WTC11 (cell line): ENCODE results near the gene RAPGEF5. TPM values are rescaled to one million over a fixed set of nuclear protein-coding genes. Genes with fewer than 3 reads are reported as not detected.

ENCODE experiments used
- ATAC-seq: fragments of 200-7000 bp; cut with Tn5 transposase; 2 replicates; pipeline ENCODE4 v1.10.0; 2021; ENCODE audit warnings: mild to moderate bottlenecking, moderate library complexity
- CTCF ChIA-PET: fragments of 300-600 bp; sonication (Branson Sonifier 250); formaldehyde crosslinking; loops from one replicate; lab custom pipeline; 2021; ENCODE audit warnings: antibody characterized with exemption; lab: Charles Lee
- POLR2A ChIA-PET: fragments of 350-600 bp; sonication (Branson Sonifier 250); formaldehyde crosslinking; loops from one replicate; lab custom pipeline; 2021; ENCODE audit warnings: antibody characterized with exemption; lab: Charles Lee
- DNase-seq: peaks from one replicate; pipeline ENCODE4 v3.0.0; 2021; ENCODE audit warnings: low spot score
- H3K27ac Mint-ChIP-seq: 2 replicates; pipeline ENCODE4 v1.8.0; 2021; ENCODE audit warnings: mixed read lengths
- H3K27me3 Mint-ChIP-seq: 2 replicates; pipeline ENCODE4 v1.8.0; 2021; ENCODE audit warnings: low read depth, mild to moderate bottlenecking, moderate library complexity, mixed read lengths
- H3K36me3 Mint-ChIP-seq: 2 replicates; pipeline ENCODE4 v1.8.0; 2021; ENCODE audit warnings: mixed read lengths
- H3K4me1 Mint-ChIP-seq: 2 replicates; pipeline ENCODE4 v1.8.0; 2022; ENCODE audit warnings: mixed read lengths
- H3K4me3 Mint-ChIP-seq: 2 replicates; pipeline ENCODE4 v1.8.0; 2021; ENCODE audit warnings: mild to moderate bottlenecking, moderate library complexity, mixed read lengths
- H3K9me3 Mint-ChIP-seq: 2 replicates; pipeline ENCODE4 v1.8.0; 2021; ENCODE audit warnings: mixed read lengths
- ARID4B ChIP-seq: sonication (generic); formaldehyde crosslinking; IDR thresholded peaks from 2 replicates; pipeline ENCODE4 v1.8.0; 2023; ENCODE audit warnings: missing genetic modification reagents, mild to moderate bottlenecking, borderline replicate concordance
- ATF1 ChIP-seq: sonication (generic); formaldehyde crosslinking; IDR thresholded peaks from 2 replicates; pipeline ENCODE4 v1.8.1; 2023; ENCODE audit warnings: mild to moderate bottlenecking, moderate library complexity, missing genetic modification reagents
- ELF4 ChIP-seq: sonication (generic); formaldehyde crosslinking; IDR thresholded peaks from 2 replicates; pipeline ENCODE4 v1.8.1; 2022; ENCODE audit warnings: low read depth, mild to moderate bottlenecking, moderate library complexity, missing genetic modification reagents
- EMX1 ChIP-seq: fragments of 250-450 bp; sonication (Bioruptor Pico); IDR thresholded peaks from 2 replicates; pipeline ENCODE4 v1.8.0; 2021; ENCODE audit warnings: mild to moderate bottlenecking
- ETV6 ChIP-seq: sonication (generic); formaldehyde crosslinking; IDR thresholded peaks from 2 replicates; pipeline ENCODE4 v1.8.1; 2022; ENCODE audit warnings: mild to moderate bottlenecking, missing genetic modification reagents
- FOXP4 ChIP-seq: sonication (generic); formaldehyde crosslinking; IDR thresholded peaks from 2 replicates; pipeline ENCODE4 v1.8.0; 2022; ENCODE audit warnings: mild to moderate bottlenecking, missing genetic modification reagents
- HMGXB4 ChIP-seq: sonication (generic); formaldehyde crosslinking; IDR thresholded peaks from 2 replicates; pipeline ENCODE4 v1.8.1; 2023; ENCODE audit warnings: mild to moderate bottlenecking, moderate library complexity, missing genetic modification reagents
- JUN ChIP-seq: sonication (generic); formaldehyde crosslinking; IDR thresholded peaks from 2 replicates; pipeline ENCODE4 v1.8.0; 2023; ENCODE audit warnings: mild to moderate bottlenecking, missing genetic modification reagents
- MLX ChIP-seq: sonication (generic); formaldehyde crosslinking; IDR thresholded peaks from 2 replicates; pipeline ENCODE4 v1.8.1; 2023; ENCODE audit warnings: mild to moderate bottlenecking, missing genetic modification reagents, moderate library complexity
- NR1H2 ChIP-seq: sonication (generic); formaldehyde crosslinking; IDR thresholded peaks from 2 replicates; pipeline ENCODE4 v1.9.0; 2021; ENCODE audit warnings: mild to moderate bottlenecking, moderate library complexity, missing genetic modification reagents
- OVOL2 ChIP-seq: fragments of 250-450 bp; sonication (Bioruptor Pico); IDR thresholded peaks from 2 replicates; pipeline ENCODE4 v1.9.0; 2021; ENCODE audit warnings: mild to moderate bottlenecking, borderline replicate concordance
- RELA ChIP-seq: sonication (generic); formaldehyde crosslinking; IDR thresholded peaks from 2 replicates; pipeline ENCODE4 v1.8.1; 2022; ENCODE audit warnings: missing genetic modification reagents, mild to moderate bottlenecking, borderline replicate concordance
- ZNF232 ChIP-seq: sonication (generic); formaldehyde crosslinking; IDR thresholded peaks from 2 replicates; pipeline ENCODE4 v1.8.0; 2022; ENCODE audit warnings: mild to moderate bottlenecking, missing genetic modification reagents
- ZNF317 ChIP-seq: sonication (generic); formaldehyde crosslinking; IDR thresholded peaks from 2 replicates; pipeline ENCODE4 v1.8.1; 2023; ENCODE audit warnings: low read depth, mild to moderate bottlenecking, moderate library complexity, missing genetic modification reagents, borderline replicate concordance
- total RNA-seq: library from RNA; stranded (reverse); gene quantifications from 3 replicates; pipeline ENCODE4 v1.2.3, GENCODE V29; 2021
- TF ChIP-seq, protein P1 (sequence below): fragments of 250-450 bp; sonication (Bioruptor Pico); IDR thresholded peaks from 2 replicates; pipeline ENCODE4 v1.9.0; 2021; ENCODE audit warnings: mild to moderate bottlenecking
- TF ChIP-seq, protein P2 (sequence below): sonication (generic); formaldehyde crosslinking; IDR thresholded peaks from 2 replicates; pipeline ENCODE4 v1.8.0; 2022; ENCODE audit warnings: missing genetic modification reagents
- TF ChIP-seq, protein P3 (sequence below): fragments of 250-450 bp; sonication (Bioruptor Pico); IDR thresholded peaks from 2 replicates; pipeline ENCODE4 v1.9.0; 2021; ENCODE audit warnings: mild to moderate bottlenecking

The RAPGEF5 gene
- total RNA-seq, 1 experiment from 2014 or later: 12.3 TPM

DNA sequence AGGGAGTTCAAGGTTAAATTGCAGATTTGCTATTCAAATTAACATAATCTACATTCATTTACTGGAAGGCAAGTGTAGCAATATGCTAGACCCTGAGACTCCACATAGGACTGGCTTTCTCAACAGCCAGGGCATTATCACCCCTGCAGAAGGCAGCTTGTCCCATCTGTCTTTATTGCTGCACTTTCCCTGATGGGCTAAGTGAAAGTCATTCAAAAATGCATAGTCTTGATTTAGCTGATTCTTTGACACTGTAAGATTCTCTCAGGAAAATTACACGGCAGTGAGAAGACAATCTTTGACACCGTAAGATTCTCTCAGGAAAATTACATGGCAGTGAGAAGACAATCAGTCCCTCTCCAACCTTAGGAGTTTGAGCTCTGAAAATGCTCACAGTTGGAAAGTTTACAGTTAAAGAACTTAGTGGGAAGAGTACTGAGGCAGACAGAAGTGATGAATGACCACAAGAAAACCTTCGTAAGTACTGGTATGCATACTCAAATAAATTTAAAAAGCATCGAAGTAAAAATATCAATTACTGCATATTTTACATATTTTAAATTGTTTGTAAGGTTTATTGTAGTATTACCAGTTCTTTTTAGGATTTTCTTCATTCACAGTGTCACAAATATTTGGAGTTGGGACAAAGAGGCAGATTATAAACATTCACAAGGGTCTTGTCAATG is 88.9 kb downstream of the RAPGEF5 start:
- DNase-seq (no peak), ATAC-seq (no peak)
- Mint-ChIP-seq H3K4me3 (no peak overlapping the region), H3K36me3 (peaks cover 6% of the 10 kb centered on the region; the same call in 1 of the 2 replicates), H3K4me1 (peaks cover 22% of the 10 kb centered on the region), H3K27ac (no peak overlapping the region), H3K9me3 (peaks cover 6% of the 10 kb centered on the region), H3K27me3 (no peaks in the 10 kb centered on the region)
- POLR2A ChIA-PET: no interaction called here
- CTCF ChIA-PET: interaction anchor here (0.5 to 1.7 kb wide), 6 partner anchors 9 to 184 kb away, joined by 3 to 4 read pairs (median 3); no protein-coding TSS in a partner anchor
- TF ChIP-seq OVOL2: no peak
- TF ChIP-seq MLX (CRISPR knock-in tag): no peak
- TF ChIP-seq RELA: no peak
- TF ChIP-seq, protein P1, sequence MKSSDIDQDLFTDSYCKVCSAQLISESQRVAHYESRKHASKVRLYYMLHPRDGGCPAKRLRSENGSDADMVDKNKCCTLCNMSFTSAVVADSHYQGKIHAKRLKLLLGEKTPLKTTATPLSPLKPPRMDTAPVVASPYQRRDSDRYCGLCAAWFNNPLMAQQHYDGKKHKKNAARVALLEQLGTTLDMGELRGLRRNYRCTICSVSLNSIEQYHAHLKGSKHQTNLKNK (CRISPR knock-in tag): no peak
- no peak for TF ChIP-seq NR1H2
- TF ChIP-seq ZNF232: no peak
- no peak for TF ChIP-seq FOXP4 (CRISPR knock-in tag)
- no peak for TF ChIP-seq ZNF317
- no peak for TF ChIP-seq ETV6 (CRISPR knock-in tag)
- no peak for TF ChIP-seq ATF1
- TF ChIP-seq JUN (CRISPR knock-in tag): no peak
- TF ChIP-seq, protein P2, sequence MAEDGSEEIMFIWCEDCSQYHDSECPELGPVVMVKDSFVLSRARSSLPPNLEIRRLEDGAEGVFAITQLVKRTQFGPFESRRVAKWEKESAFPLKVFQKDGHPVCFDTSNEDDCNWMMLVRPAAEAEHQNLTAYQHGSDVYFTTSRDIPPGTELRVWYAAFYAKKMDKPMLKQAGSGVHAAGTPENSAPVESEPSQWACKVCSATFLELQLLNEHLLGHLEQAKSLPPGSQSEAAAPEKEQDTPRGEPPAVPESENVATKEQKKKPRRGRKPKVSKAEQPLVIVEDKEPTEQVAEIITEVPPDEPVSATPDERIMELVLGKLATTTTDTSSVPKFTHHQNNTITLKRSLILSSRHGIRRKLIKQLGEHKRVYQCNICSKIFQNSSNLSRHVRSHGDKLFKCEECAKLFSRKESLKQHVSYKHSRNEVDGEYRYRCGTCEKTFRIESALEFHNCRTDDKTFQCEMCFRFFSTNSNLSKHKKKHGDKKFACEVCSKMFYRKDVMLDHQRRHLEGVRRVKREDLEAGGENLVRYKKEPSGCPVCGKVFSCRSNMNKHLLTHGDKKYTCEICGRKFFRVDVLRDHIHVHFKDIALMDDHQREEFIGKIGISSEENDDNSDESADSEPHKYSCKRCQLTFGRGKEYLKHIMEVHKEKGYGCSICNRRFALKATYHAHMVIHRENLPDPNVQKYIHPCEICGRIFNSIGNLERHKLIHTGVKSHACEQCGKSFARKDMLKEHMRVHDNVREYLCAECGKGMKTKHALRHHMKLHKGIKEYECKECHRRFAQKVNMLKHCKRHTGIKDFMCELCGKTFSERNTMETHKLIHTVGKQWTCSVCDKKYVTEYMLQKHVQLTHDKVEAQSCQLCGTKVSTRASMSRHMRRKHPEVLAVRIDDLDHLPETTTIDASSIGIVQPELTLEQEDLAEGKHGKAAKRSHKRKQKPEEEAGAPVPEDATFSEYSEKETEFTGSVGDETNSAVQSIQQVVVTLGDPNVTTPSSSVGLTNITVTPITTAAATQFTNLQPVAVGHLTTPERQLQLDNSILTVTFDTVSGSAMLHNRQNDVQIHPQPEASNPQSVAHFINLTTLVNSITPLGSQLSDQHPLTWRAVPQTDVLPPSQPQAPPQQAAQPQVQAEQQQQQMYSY (CRISPR knock-in tag): no peak
- TF ChIP-seq HMGXB4 (CRISPR knock-in tag): no peak
- TF ChIP-seq ELF4 (CRISPR knock-in tag): no peak

GRCh38 chr7:22262538-22262937 is 94.4 kb downstream of the RAPGEF5 start:
- Mint-ChIP-seq H3K9me3 (peaks cover 7% of the 10 kb centered on the region; the same call in 1 of the 2 replicates), H3K36me3 (peaks cover 3% of the 10 kb centered on the region; the same call in 1 of the 2 replicates), H3K27ac (no peak overlapping the region), H3K4me3 (no peak overlapping the region), H3K27me3 (no peaks in the 10 kb centered on the region), H3K4me1 (0 out of 2 replicates have a peak, but pooled peaks cover under 1% of the 10 kb centered on the region)
- DNase-seq (no peak), ATAC-seq (no peak)
- ChIA-PET CTCF (no interaction called here), POLR2A (no interaction called here)
- TF ChIP-seq, protein P3, sequence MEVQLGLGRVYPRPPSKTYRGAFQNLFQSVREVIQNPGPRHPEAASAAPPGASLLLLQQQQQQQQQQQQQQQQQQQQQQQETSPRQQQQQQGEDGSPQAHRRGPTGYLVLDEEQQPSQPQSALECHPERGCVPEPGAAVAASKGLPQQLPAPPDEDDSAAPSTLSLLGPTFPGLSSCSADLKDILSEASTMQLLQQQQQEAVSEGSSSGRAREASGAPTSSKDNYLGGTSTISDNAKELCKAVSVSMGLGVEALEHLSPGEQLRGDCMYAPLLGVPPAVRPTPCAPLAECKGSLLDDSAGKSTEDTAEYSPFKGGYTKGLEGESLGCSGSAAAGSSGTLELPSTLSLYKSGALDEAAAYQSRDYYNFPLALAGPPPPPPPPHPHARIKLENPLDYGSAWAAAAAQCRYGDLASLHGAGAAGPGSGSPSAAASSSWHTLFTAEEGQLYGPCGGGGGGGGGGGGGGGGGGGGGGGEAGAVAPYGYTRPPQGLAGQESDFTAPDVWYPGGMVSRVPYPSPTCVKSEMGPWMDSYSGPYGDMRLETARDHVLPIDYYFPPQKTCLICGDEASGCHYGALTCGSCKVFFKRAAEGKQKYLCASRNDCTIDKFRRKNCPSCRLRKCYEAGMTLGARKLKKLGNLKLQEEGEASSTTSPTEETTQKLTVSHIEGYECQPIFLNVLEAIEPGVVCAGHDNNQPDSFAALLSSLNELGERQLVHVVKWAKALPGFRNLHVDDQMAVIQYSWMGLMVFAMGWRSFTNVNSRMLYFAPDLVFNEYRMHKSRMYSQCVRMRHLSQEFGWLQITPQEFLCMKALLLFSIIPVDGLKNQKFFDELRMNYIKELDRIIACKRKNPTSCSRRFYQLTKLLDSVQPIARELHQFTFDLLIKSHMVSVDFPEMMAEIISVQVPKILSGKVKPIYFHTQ (CRISPR knock-in tag): no peak
- TF ChIP-seq EMX1 (CRISPR knock-in tag): no peak
- no peak for TF ChIP-seq ARID4B (CRISPR knock-in tag)
